Glutamatergic neuron (in vitro differentiated cells): ENCODE measurements around the gene ARHGEF18. TPM values are rescaled to one million over a fixed set of nuclear protein-coding genes. Genes with fewer than 3 reads are reported as not detected.

Experiments
- DNase-seq: peaks from one replicate; pipeline ENCODE4 v3.0.0; 2022
- H3K27ac Mint-ChIP-seq: one replicate; pipeline ENCODE4 v1.8.0; 2020; ENCODE audit warnings: mild to moderate bottlenecking, mixed read lengths, inconsistent platforms; ENCODE audit not compliant: unreplicated experiment
- H3K27me3 Mint-ChIP-seq: one replicate; pipeline ENCODE4 v1.8.0; 2020; ENCODE audit warnings: mild to moderate bottlenecking, moderate library complexity, mixed read lengths, inconsistent platforms; ENCODE audit not compliant: unreplicated experiment
- H3K36me3 Mint-ChIP-seq: one replicate; pipeline ENCODE4 v1.8.0; 2020; ENCODE audit warnings: mild to moderate bottlenecking, mixed read lengths, inconsistent platforms; ENCODE audit not compliant: unreplicated experiment
- H3K4me1 Mint-ChIP-seq: one replicate; pipeline ENCODE4 v1.8.0; 2020; ENCODE audit warnings: mild to moderate bottlenecking, low read depth, mixed read lengths, inconsistent platforms; ENCODE audit not compliant: unreplicated experiment
- H3K4me3 Mint-ChIP-seq: one replicate; pipeline ENCODE4 v1.8.0; 2020; ENCODE audit warnings: mild to moderate bottlenecking, mixed read lengths, inconsistent platforms; ENCODE audit not compliant: unreplicated experiment
- H3K9me3 Mint-ChIP-seq: one replicate; pipeline ENCODE4 v1.8.0; 2020; ENCODE audit warnings: mild to moderate bottlenecking, moderate library complexity, mixed read lengths, inconsistent platforms; ENCODE audit not compliant: unreplicated experiment
- CTCF ChIP-seq: fragments of 200-600 bp; sonication (generic); IDR thresholded peaks from one replicate; pipeline ENCODE4 v1.5.0; 2021; ENCODE audit not compliant: partially characterized antibody, unreplicated experiment
- total RNA-seq: library from RNA; stranded (reverse); fragmentation: NEBNext Ultra II Directional; extraction: Animal tissue kit (Norgen Biotek cat#: 25700); gene quantifications from one replicate; pipeline ENCODE4 v1.2.1, GENCODE V29; 2021; ENCODE audit not compliant: unreplicated experiment

The ARHGEF18 gene
- total RNA-seq, 1 donor from 2014 or later, result 44.1 TPM

GRCh38 chr19:7311911-7312310, 36.8 kb upstream of the ARHGEF18 start:
- Mint-ChIP-seq H3K4me1 (no peaks in the 10 kb centered on the region), H3K9me3 (peaks cover 2% of the 10 kb centered on the region), H3K27ac (no peak overlapping the region), H3K36me3 (no peaks in the 10 kb centered on the region), H3K27me3 (no peaks in the 10 kb centered on the region), H3K4me3 (no peak overlapping the region)
- DNase-seq, result no peak
- no peak for TF ChIP-seq CTCF

DNA sequence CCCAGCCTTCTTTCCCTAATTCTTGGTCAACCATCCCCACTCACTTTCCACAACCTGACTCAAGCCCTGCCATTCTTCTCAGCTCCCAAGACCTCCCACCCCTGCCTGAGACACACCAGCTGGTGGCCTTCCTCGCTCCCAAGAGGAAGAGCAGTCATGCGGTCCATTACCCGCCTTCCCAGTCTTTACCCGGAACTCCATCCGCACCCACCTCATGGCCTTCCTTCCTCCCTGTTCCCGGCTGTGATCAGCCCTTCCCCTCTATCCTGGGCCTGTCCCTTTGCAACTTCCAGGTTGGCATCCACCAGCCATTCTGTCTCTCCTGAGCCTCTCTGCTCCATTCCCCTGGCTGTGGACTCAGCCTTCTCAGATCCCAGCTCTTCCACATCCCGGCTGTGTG, 35.9 kb upstream of the ARHGEF18 start:
- Mint-ChIP-seq H3K27ac (no peak overlapping the region), H3K27me3 (no peaks in the 10 kb centered on the region), H3K9me3 (peaks cover 4% of the 10 kb centered on the region), H3K4me1 (no peaks in the 10 kb centered on the region), H3K36me3 (no peaks in the 10 kb centered on the region), H3K4me3 (no peak overlapping the region)
- no peak for DNase-seq
- TF ChIP-seq CTCF, result no peak

- H3K36me3 Mint-ChIP-seq, result peaks cover 7% of the 10 kb centered on the region
- H3K4me3 Mint-ChIP-seq, result no peak overlapping the region
- H3K27ac Mint-ChIP-seq, result no peak overlapping the region
- no peak for DNase-seq
- H3K27me3 Mint-ChIP-seq, result no peaks in the 10 kb centered on the region
- no peaks in the 10 kb centered on the region for H3K4me1 Mint-ChIP-seq
- peaks cover 6% of the 10 kb centered on the region for H3K9me3 Mint-ChIP-seq
- TF ChIP-seq CTCF, result no peak
Observed at GRCh38 chr19:7318176-7318575, 30.6 kb upstream of the ARHGEF18 start.

GRCh38 chr19:7326105-7326877, 22.4 kb upstream of the ARHGEF18 start:
- Mint-ChIP-seq H3K36me3 (no peaks in the 10 kb centered on the region), H3K27ac (no peak overlapping the region), H3K9me3 (no peaks in the 10 kb centered on the region), H3K4me3 (no peak overlapping the region), H3K4me1 (no peaks in the 10 kb centered on the region), H3K27me3 (no peaks in the 10 kb centered on the region)
- TF ChIP-seq CTCF, result peak; percentile 39
- DNase-seq, result no peak

DNA sequence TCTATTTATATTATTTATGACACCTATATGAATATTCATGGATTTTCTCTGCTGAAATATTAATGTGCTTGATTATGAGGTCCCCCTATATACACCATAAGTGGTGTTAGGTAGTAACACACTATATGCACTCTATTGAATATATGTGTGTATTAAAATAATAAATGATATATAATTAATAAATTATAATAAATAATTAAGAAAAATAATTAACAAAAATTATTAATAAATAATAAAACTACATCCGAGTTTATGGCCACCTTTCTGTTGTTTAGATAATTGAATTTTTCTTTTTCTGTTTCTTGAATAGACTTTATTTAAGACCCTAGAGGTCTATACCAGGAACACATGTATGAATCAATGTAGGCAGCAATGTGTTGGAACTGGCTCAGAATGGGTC, 20.9 kb upstream of the ARHGEF18 start:
- no peak for TF ChIP-seq CTCF
- H3K9me3 Mint-ChIP-seq, result no peaks in the 10 kb centered on the region
- no peak overlapping the region for H3K27ac Mint-ChIP-seq
- no peak overlapping the region for H3K4me3 Mint-ChIP-seq
- DNase-seq, result no peak
- no peaks in the 10 kb centered on the region for H3K27me3 Mint-ChIP-seq
- no peaks in the 10 kb centered on the region for H3K4me1 Mint-ChIP-seq
- H3K36me3 Mint-ChIP-seq, result no peaks in the 10 kb centered on the region
